ENCODE measurements around the gene ADGRG1.

ADGRG1 gene

GRCh38 chr16:57688487-57688986, 60.1 kb downstream of the ADGRG1 start:
- Histone ChIP-seq H3K23ac (ENCODE audit: low read length) (no peak overlapping the region), H3K4me2 (ENCODE audit: low read length) (no peak overlapping the region), H2BK12ac (ENCODE audit: low read length) (no peak overlapping the region), H3K9me3 (ENCODE audit: insufficient read depth, low read depth, low read length) (peaks cover 2% of the 10 kb centered on the region), H3K27ac (ENCODE audit: low read depth, low read length) (no peak overlapping the region), H4K91ac (ENCODE audit: low read depth, low read length) (no peak overlapping the region), H3K27me3 (ENCODE audit: insufficient read depth, low read length) (no peaks in the 10 kb centered on the region), H3K79me1 (ENCODE audit: low read length) (no peaks in the 10 kb centered on the region), H3K4ac (ENCODE audit: low read depth, low read length) (no peak overlapping the region), H2BK5ac (ENCODE audit: low read depth, low read length, poor library complexity) (no peak overlapping the region), H3K18ac (ENCODE audit: low read length) (no peak overlapping the region), H3K4me1 (ENCODE audit: control insufficient read depth in 1 of 2, insufficient read depth in 2 of 2, low read length in 2 of 2) (peaks cover 3 to 8% of the 10 kb centered on the region in 2 experiments), H4K12ac (ENCODE audit: low read depth, low read length) (no peak overlapping the region), H3K14ac (ENCODE audit: low read length) (no peak overlapping the region), H3K9ac (ENCODE audit: low read length) (no peak overlapping the region), H3K36me3 (ENCODE audit: control insufficient read depth in 1 of 2, insufficient read depth in 2 of 2, low read length in 2 of 2) (no peaks in the 10 kb centered on the region), H3K79me2 (ENCODE audit: control insufficient read depth, insufficient read depth, low read length, poor library complexity) (no peaks in the 10 kb centered on the region), H2AFZ (ENCODE audit: insufficient read depth, low read length, poor library complexity) (no peak overlapping the region), H3K4me3 (ENCODE audit: low read depth, low read length) (no peak overlapping the region), H2BK120ac (ENCODE audit: insufficient read depth, low read length, poor library complexity) (no peak overlapping the region), H4K8ac (ENCODE audit: low read depth, low read length) (no peak overlapping the region), H2AK5ac (ENCODE audit: low read length) (no peak overlapping the region)
- no peak for DNase-seq
- WGBS (ENCODE audit: extremely low coverage, insufficient coverage, insufficient read length), result no CpG with 5 or more reads among the region's 4 CpGs

GRCh38 chr16:57688987-57689761, 60.7 kb downstream of the ADGRG1 start:
- WGBS (ENCODE audit: extremely low coverage, insufficient coverage, insufficient read length), result no CpG with 5 or more reads among the region's 15 CpGs
- H3K23ac ChIP-seq (ENCODE audit: low read length), result no peak overlapping the region
- no peaks in the 10 kb centered on the region for H3K27me3 ChIP-seq (ENCODE audit: insufficient read depth, low read length)

GRCh38 chr16:57689762-57690558, 61.5 kb downstream of the ADGRG1 start:
- Histone ChIP-seq H3K23ac (ENCODE audit: low read length) (no peak overlapping the region), H2BK120ac (ENCODE audit: insufficient read depth, low read length, poor library complexity) (no peak overlapping the region), H2BK5ac (ENCODE audit: low read depth, low read length, poor library complexity) (no peak overlapping the region), H3K27ac (ENCODE audit: low read depth, low read length) (no peak overlapping the region), H3K9me3 (ENCODE audit: insufficient read depth, low read depth, low read length) (peaks cover 3% of the 10 kb centered on the region), H3K14ac (ENCODE audit: low read length) (no peak overlapping the region), H2BK12ac (ENCODE audit: low read length) (no peak overlapping the region), H3K4me3 (ENCODE audit: low read depth, low read length) (no peak overlapping the region), H3K4me2 (ENCODE audit: low read length) (no peak overlapping the region), H3K4ac (ENCODE audit: low read depth, low read length) (no peak overlapping the region), H3K79me1 (ENCODE audit: low read length) (no peaks in the 10 kb centered on the region), H4K8ac (ENCODE audit: low read depth, low read length) (no peak overlapping the region), H4K91ac (ENCODE audit: low read depth, low read length) (no peak overlapping the region), H4K12ac (ENCODE audit: low read depth, low read length) (no peak overlapping the region), H2AK5ac (ENCODE audit: low read length) (no peak overlapping the region), H3K4me1 (ENCODE audit: control insufficient read depth in 1 of 2, insufficient read depth in 2 of 2, low read length in 2 of 2) (peaks cover 3 to 8% of the 10 kb centered on the region in 2 experiments), H3K18ac (ENCODE audit: low read length) (no peak overlapping the region), H3K27me3 (ENCODE audit: insufficient read depth, low read length) (no peaks in the 10 kb centered on the region), H2AFZ (ENCODE audit: insufficient read depth, low read length, poor library complexity) (no peak overlapping the region), H3K36me3 (ENCODE audit: control insufficient read depth in 1 of 2, insufficient read depth in 2 of 2, low read length in 2 of 2) (no peaks in the 10 kb centered on the region), H3K9ac (ENCODE audit: low read length) (no peak overlapping the region), H3K79me2 (ENCODE audit: control insufficient read depth, insufficient read depth, low read length, poor library complexity) (no peaks in the 10 kb centered on the region)
- peak; percentile 70 to 72 for DNase-seq
- WGBS (ENCODE audit: extremely low coverage, insufficient coverage, insufficient read length), result no CpG with 5 or more reads among the region's 13 CpGs

More at GRCh38 chr16:57688987-57689761, 60.7 kb downstream of the ADGRG1 start:
- Histone ChIP-seq H4K12ac (ENCODE audit: low read depth, low read length) (no peak overlapping the region), H2BK5ac (ENCODE audit: low read depth, low read length, poor library complexity) (no peak overlapping the region), H3K79me2 (ENCODE audit: control insufficient read depth, insufficient read depth, low read length, poor library complexity) (no peaks in the 10 kb centered on the region), H3K36me3 (ENCODE audit: control insufficient read depth in 1 of 2, insufficient read depth in 2 of 2, low read length in 2 of 2) (no peaks in the 10 kb centered on the region), H4K91ac (ENCODE audit: low read depth, low read length) (no peak overlapping the region), H2BK120ac (ENCODE audit: insufficient read depth, low read length, poor library complexity) (no peak overlapping the region), H3K18ac (ENCODE audit: low read length) (no peak overlapping the region), H3K4ac (ENCODE audit: low read depth, low read length) (no peak overlapping the region), H3K79me1 (ENCODE audit: low read length) (no peaks in the 10 kb centered on the region), H3K4me1 (ENCODE audit: control insufficient read depth in 1 of 2, insufficient read depth in 2 of 2, low read length in 2 of 2) (peaks cover 3 to 8% of the 10 kb centered on the region in 2 experiments), H2BK12ac (ENCODE audit: low read length) (no peak overlapping the region), H3K14ac (ENCODE audit: low read length) (no peak overlapping the region), H3K4me2 (ENCODE audit: low read length) (no peak overlapping the region), H3K9me3 (ENCODE audit: insufficient read depth, low read depth, low read length) (peaks cover 3% of the 10 kb centered on the region), H2AK5ac (ENCODE audit: low read length) (no peak overlapping the region), H3K9ac (ENCODE audit: low read length) (no peak overlapping the region), H4K8ac (ENCODE audit: low read depth, low read length) (no peak overlapping the region), H3K27ac (ENCODE audit: low read depth, low read length) (no peak overlapping the region), H3K4me3 (ENCODE audit: low read depth, low read length) (no peak overlapping the region), H2AFZ (ENCODE audit: insufficient read depth, low read length, poor library complexity) (no peak overlapping the region)
- no peak for DNase-seq

- no peak overlapping the region for H4K12ac ChIP-seq (ENCODE audit: low read depth, low read length)
- no peak overlapping the region for H2AFZ ChIP-seq (ENCODE audit: insufficient read depth, low read length, poor library complexity)
- no peak for DNase-seq
- H3K23ac ChIP-seq (ENCODE audit: low read length), result no peak overlapping the region
- no peak overlapping the region for H3K4me3 ChIP-seq (ENCODE audit: low read depth, low read length)
- no peak overlapping the region for H2BK12ac ChIP-seq (ENCODE audit: low read length)
- peaks cover 3% of the 10 kb centered on the region for H3K9me3 ChIP-seq (ENCODE audit: insufficient read depth, low read depth, low read length)
- H4K8ac ChIP-seq (ENCODE audit: low read depth, low read length), result no peak overlapping the region
- H3K36me3 ChIP-seq (ENCODE audit: control insufficient read depth in 1 of 2, insufficient read depth in 2 of 2, low read length in 2 of 2), result no peaks in the 10 kb centered on the region
- no peak overlapping the region for H3K18ac ChIP-seq (ENCODE audit: low read length)
- H3K14ac ChIP-seq (ENCODE audit: low read length), result no peak overlapping the region
- WGBS (ENCODE audit: extremely low coverage, insufficient coverage, insufficient read length), result no CpG with 5 or more reads among the region's 4 CpGs
- no peaks in the 10 kb centered on the region for H3K27me3 ChIP-seq (ENCODE audit: insufficient read depth, low read length)
- H3K4ac ChIP-seq (ENCODE audit: low read depth, low read length), result no peak overlapping the region
- no peak overlapping the region for H2BK120ac ChIP-seq (ENCODE audit: insufficient read depth, low read length, poor library complexity)
- no peak overlapping the region for H2BK5ac ChIP-seq (ENCODE audit: low read depth, low read length, poor library complexity)
- no peak overlapping the region for H2AK5ac ChIP-seq (ENCODE audit: low read length)
- no peak overlapping the region for H3K9ac ChIP-seq (ENCODE audit: low read length)
- H3K4me1 ChIP-seq (ENCODE audit: control insufficient read depth in 1 of 2, insufficient read depth in 2 of 2, low read length in 2 of 2), result peaks cover 3 to 8% of the 10 kb centered on the region in 2 experiments
- H4K91ac ChIP-seq (ENCODE audit: low read depth, low read length), result no peak overlapping the region
- H3K79me2 ChIP-seq (ENCODE audit: control insufficient read depth, insufficient read depth, low read length, poor library complexity), result no peaks in the 10 kb centered on the region
- H3K27ac ChIP-seq (ENCODE audit: low read depth, low read length), result no peak overlapping the region
- no peaks in the 10 kb centered on the region for H3K79me1 ChIP-seq (ENCODE audit: low read length)
- H3K4me2 ChIP-seq (ENCODE audit: low read length), result no peak overlapping the region
Measured at GRCh38 chr16:57690782-57691471, 62.5 kb downstream of the ADGRG1 start.
